ENCODE results near the gene BAHCC1.

BAHCC1 gene

GRCh38 chr17:81386141-81386645, 9.1 kb upstream of the BAHCC1 start:
- DNase-seq (ENCODE audit: low read depth in 4 of 4, low spot score in 1 of 4), result no peak

DNA sequence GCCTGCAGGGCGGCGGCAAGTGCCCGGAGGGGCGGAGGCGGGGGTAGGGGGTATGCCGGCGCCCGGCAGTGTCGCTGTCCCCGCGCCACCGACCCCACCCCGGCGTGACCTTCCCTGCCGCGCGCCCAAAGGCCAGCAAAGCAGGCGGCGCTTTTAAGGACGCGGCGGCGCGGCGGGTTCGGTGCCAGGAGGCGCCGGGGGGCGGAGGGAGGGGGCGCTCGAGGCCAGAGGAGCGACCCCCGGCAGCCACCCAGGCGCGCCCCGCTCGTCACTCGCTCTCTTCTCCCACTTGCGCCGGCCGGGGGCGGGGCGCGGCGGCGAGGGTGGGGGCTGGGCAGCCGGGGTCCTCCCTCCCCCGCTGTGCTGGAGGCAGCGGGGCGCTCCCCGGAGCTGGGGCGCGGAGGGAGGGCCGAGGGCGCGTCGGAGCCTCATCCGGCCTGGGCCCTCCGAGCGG, 8.6 kb upstream of the BAHCC1 start:
- DNase-seq (ENCODE audit: low read depth in 4 of 4, low spot score in 1 of 4), result no peak

- peak in 3 of 4 experiments; percentile 26 to 50 (median 38) for DNase-seq (ENCODE audit: low read depth in 4 of 4, low spot score in 1 of 4)
These were observed 7.9 kb upstream of the BAHCC1 start for GRCh38 chr17:81387100-81388090.

DNA sequence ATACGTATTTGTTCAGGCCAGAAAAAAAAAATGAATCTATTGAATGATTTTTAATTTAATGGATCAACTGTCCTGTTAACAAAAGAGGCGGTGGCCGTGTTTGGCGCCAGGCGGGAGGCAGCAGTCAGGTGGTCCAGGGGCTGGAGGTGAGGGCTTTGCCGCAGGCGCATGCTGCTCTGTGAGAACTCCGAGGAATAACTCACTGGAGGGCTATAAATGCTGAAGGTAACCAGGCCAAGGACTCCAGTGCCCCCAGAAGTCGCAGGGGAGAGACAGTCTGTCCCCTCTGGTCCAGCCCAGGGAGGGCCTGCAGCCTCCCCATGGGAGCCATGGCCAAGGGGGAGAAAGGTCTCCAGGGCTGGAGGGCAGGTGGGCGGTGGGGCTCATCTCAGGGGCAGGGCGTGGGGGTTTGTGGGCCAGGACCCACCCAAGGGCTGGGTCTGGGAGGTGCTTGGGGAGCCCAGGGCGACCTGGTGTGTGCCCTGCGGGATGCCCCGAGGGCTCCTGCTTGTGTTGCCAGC, 7.1 kb upstream of the BAHCC1 start:
- no peak for DNase-seq (ENCODE audit: low read depth in 4 of 4, low spot score in 1 of 4)

DNA sequence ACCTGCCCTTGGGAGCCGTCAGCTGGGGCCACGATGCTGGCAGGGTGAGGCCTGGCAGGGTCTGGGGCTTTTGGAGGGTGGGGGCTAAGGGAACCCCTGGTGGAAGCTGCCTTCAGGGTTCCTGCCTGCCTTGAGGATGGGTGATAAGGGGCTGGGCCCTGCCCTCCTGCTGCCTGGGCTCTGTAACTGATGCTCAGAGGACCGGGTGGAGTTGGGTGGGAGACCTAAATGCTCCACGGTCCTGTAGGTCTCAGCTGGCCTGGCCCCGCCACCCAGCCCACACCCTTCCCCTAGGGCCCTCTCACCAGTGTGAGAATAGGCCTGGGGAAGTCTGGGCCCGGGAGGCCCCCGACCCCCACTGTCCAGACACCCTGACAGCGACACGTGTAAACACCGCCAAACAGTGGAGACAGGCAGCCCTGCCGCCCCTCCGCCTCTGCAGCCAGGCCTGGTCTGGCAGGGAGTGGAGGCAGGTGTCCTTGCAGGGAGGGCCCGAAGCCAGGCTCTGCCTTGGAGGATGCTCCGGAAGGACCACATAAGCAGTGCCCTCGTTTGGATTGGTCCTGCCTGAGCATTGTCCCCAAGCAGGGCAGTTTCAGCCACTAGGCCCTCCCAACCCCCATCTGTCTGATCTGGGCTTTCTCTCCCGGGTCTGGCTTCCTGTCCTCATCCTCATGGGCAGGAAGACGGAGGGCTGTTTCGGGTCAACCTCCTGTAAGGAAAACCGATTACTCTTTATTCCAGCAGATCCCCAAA, 6.5 kb upstream of the BAHCC1 start:
- no peak for DNase-seq (ENCODE audit: low read depth in 4 of 4, low spot score in 1 of 4)

DNA sequence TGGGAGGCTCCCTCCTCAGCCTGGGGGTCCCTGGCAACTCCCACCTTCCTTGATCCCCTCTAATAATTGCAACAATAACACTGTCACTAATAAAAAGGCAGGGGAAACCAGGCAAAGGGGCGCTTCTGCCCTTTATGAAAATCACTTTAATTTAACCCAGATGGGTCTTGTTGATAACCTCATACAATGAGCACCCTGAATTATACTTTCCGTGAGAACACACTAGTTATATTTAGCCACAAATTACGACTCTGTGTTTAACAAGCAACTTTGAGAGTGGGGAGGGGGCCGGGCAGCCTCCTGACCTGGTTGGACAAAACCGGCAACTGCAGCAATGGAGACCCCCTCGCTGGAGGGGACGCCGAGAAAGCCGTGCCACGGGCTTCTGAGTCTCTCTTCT, 5.7 kb upstream of the BAHCC1 start:
- DNase-seq (ENCODE audit: low read depth in 4 of 4, low spot score in 1 of 4), result no peak

- no peak for DNase-seq (ENCODE audit: low read depth in 4 of 4, low spot score in 1 of 4)
These were observed 5.0 kb upstream of the BAHCC1 start for GRCh38 chr17:81390029-81390872.

DNA sequence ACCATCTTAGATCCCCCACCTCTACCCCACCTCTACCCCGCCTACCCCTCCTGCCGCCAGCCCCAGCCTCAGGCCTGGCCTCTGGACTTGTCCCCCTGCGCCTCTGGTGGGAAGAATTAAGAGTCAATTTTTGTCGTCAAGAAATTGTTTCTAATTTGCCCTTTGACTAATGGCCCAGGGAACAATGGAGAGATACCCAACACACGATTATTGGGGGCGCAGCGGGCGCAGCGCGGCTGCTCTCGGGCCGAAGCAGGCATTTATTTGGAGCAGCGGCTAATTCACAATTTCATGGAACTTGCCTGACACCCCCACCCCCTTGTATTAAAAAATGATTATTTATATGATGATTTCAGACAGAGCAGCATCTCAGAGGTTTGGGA, 4.4 kb upstream of the BAHCC1 start:
- DNase-seq (ENCODE audit: low read depth in 4 of 4, low spot score in 1 of 4), result no peak

DNA sequence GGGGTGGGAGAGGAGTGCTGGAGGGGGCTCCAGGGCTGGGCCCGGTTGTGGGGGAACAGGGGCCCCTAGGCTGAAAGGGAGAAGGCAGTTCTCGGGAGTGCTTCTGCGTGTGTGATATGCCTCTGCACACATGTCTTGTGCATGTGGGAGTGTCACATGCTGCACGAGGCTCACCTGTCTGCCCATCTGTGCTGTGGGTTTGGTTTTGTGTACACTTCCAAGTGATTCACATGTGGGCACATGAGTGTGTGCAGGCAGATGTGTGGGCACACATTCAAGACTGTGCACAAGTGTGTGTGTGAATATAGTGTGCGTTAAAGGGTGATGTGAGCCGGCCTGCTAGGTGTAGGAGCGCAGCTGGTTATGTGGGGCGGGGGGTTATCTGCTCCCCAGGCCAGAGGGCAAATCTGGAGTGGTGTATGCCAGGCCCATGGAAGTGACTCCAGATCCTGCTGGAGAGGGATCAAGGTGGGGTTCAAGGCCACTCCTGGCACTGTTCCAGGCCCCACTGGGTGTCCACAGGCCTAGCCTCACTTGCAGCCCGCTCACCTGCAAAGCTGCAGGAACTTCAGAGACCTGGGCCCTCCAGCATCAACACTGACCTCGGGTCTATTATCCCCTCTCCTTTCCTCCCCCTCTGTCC, 3.8 kb upstream of the BAHCC1 start:
- no peak for DNase-seq (ENCODE audit: low read depth in 4 of 4, low spot score in 1 of 4)

DNA sequence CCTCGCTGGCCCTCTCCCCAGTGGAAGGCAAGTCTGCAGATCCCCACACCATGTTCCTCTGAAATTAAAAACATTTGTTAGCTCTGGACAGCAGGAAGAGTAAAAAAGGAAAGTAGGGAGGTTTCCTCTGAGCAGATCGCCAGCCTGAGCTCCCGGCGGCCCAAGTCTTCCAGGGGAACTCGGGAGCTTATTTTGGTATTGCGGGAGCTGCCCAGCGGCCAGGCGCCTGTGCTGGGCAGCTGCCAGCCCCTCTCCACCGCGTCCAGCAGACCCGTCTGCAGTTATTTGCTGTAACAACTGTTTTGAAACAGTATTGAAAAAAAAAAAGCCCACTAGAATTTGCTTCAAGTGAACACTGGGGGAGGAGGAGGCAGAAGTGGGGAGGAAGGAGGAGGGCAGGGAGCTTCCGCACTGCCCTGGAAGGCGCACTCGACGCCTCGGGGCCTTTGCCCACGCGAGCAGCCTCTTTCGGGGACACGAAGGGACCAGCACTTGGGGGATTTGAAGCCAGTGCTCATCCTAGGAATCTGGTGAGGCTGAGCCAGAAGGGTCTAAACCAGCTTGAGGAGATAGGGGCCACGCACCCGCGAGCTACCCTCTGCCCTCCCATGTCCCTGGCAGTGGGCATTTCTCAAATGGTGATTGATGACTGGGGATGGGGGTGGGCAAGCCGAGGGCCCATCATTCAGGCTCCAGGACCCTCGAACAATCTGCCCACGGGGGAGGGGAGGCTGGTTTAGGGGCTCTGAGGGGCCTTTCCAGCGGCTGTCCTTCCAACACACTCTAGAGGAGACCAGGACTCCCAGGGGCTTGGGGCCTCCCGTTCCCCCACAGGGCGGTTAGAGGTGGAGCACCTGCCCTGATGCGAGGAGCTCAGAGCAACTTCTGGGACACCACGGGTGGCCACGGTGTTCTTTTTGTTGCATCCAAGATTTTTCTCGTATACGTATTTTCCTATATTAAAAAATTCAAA, 3.0 kb upstream of the BAHCC1 start:
- DNase-seq (ENCODE audit: low read depth in 4 of 4, low spot score in 1 of 4), result no peak

GRCh38 chr17:81392909-81393654, 2.2 kb upstream of the BAHCC1 start:
- no peak for DNase-seq (ENCODE audit: low read depth in 4 of 4, low spot score in 1 of 4)

GRCh38 chr17:81393684-81394376, 1.4 kb upstream of the BAHCC1 start:
- peak in 2 of 4 experiments; percentile 62 to 90 for DNase-seq (ENCODE audit: low read depth in 4 of 4, low spot score in 1 of 4)

DNA sequence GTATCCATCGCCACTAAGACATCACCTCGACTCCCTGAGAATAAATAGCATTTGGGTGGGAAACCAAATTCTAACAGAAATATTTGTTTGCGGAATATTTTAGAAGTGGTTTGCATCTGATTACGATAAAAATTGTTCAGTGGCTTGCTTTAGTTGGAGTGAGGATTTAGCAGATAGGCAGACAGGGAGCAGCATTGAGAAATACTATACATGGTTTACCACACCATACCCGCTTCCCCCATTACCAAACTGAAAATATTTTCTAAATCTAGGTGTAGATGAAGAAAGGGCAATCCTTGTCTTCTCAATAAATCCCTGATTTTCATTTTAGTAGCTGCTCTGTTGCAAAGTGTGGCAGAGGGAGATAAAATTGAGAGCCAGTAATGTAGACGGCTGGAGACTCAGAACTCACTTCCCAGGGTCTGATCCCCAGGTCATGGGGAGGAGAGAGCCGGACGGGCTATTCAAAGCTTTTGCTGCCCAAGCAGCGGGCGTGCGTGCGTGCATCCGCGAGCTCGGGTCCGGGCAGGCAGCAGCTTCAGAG, 808 bp upstream of the BAHCC1 start:
- DNase-seq (ENCODE audit: low read depth in 4 of 4, low spot score in 1 of 4), result no peak

DNA sequence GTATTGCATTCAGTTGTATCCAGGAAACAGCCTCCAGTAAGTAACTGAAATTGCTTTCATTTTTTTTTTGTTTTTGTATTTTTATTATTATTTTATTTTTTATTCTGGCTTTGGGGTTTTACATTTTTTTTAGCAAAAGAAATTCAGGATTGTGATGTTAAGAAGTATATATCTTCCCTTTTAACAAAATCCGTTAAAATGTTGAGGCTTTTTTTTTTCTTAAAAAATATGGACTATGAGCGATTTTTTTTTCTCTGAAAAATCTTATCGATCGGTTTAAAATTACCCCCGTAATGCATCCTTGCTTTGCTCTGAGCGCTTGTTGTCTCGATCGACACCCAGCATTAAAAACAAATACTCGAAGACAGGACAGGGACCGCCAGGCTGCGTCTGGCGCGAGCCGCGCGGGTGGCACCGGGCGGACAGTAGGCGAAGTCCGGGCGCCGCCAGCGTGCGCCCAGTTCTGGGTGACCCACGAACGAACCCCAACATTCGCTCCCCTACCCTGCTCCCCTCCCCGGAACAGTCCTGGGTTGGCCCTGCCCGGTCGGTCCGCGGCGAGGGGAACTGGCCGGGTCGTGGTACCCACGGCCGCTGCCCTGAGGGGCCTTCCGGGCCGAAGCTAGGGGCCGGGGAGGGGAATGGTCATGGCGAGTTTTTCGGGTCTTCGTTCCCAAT, 482 bp downstream of the BAHCC1 start:
- no peak for DNase-seq (ENCODE audit: low read depth in 4 of 4, low spot score in 1 of 4)

DNA sequence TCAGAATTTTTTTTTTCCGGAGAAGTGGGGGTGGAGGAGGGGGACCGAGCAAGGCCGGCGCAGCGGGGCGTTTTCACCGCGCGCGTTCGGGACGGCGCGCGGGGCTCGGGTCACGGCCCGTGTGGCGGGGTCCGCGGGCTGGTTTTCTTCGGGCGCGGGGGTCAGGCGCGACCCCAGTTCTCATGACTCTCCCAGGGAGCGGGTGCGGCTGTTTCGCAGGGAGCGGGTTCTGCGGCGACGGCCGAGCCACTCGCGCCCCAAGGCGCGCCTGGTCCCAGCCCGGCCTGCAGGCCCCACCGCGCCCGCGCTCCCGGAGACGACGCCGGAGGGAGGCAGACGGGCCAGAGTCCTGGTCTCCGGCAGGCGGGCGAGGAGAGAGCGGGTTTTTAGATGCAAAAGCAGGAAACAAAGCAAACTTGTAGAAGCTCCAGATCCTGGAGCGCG, 1.0 kb downstream of the BAHCC1 start:
- DNase-seq (ENCODE audit: low read depth in 4 of 4, low spot score in 1 of 4), result no peak

- DNase-seq (ENCODE audit: low read depth in 4 of 4, low spot score in 1 of 4), result no peak
These were observed 1.6 kb downstream of the BAHCC1 start for GRCh38 chr17:81396722-81397313.
